Measurements from ENCODE around the gene ATP8A1.
"Not testable (repeated sequence)": the region's sequence is repeated elsewhere in the genome, so short reads cannot be mapped to it uniquely, and the experiment has no call there.

Gene ATP8A1

DNA sequence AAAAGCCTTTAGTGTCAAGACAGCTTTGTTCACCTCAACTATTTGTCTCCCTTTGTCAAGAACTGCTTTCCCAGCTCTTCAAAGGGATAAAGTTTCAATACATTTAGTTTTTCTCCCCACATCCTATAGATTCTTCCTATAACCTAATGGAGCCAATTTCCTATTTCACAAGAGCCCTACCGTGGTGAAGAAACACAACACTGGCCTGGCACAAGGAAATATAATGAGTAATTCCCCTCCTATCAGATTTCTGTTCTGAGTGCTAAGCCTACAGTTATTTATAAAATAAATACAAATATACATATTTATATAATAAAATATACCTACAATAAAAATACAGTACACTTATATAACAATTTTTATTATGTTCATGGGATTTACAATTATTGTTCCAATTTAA is 169.7 kb downstream of the ATP8A1 start:
- no peak for TF ChIP-seq Cebpa-rat (IDR thresholded peaks at IDR 0.05)
- no peak overlapping the region for H3K4me2 ChIP-seq
- H3K36me3 ChIP-seq, result peaks cover 0 to 30% (median 0%) of the 10 kb centered on the region in 11 experiments; a peak in 6 of 22 replicates
- H3K4me3 ChIP-seq, result no peak overlapping the region
- H3K9ac ChIP-seq, result no peak overlapping the region
- H3K9me3 ChIP-seq (replicated peaks in 1 of 11), result no peaks in the 10 kb centered on the region
- H4K20me1 ChIP-seq, result no peaks in the 10 kb centered on the region
- no peak overlapping the region for H3K27ac ChIP-seq
- H3K27me3 ChIP-seq, result no peaks in the 10 kb centered on the region
- no peaks in the 10 kb centered on the region for H3K4me1 ChIP-seq

DNA sequence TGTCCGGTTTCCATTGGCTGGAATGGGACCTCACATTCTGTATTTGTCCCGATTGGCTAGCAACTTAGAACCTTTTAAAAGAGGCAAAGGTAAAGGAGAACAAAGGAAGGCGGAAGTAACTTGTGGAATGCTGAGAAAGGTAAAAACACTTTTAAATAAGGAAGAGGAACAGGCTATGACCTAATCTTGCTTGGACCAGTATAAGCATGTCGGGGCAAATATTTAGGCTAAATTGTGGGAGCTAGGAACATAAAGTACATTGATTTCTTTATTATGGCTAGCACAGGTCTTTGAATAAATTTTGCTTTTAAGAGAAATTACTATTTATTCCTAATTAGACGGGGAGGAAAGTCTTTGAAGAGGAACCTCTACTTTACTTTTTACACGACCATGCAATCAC is 170.7 kb downstream of the ATP8A1 start:
- not testable (repeated sequence) for H3K27ac ChIP-seq; H3K9ac ChIP-seq; H3K4me2 ChIP-seq; H4K20me1 ChIP-seq; H3K27me3 ChIP-seq; H3K4me1 ChIP-seq; H3K9me3 ChIP-seq (replicated peaks in 1 of 11); H3K4me3 ChIP-seq
- peaks cover 0 to 30% (median 6%) of the 10 kb centered on the region in 11 experiments; a peak in 6 of 22 replicates for H3K36me3 ChIP-seq

DNA sequence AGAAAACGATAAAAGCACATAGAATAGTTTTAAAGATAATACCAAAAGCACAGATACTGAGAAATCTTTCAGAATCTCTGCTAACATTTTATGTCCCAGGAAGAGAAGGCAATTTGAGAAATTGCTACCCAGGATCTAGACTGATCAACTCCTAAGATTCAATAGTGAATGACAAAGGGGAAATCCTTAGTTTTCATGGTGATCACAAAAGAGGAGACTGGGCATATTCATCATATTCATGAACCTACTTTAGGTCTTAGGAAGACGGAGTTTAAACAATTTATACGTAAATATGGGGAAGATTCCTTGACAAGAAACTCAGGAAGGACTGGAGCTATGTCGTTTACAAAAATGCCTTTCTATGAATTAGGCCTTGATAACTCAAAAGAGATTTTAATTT is 172.3 kb downstream of the ATP8A1 start:
- no peaks in the 10 kb centered on the region for H3K4me1 ChIP-seq
- H3K4me3 ChIP-seq, result no peak overlapping the region
- no peaks in the 10 kb centered on the region for H3K27me3 ChIP-seq
- no peak overlapping the region for H3K9ac ChIP-seq
- H4K20me1 ChIP-seq, result no peaks in the 10 kb centered on the region
- H3K4me2 ChIP-seq, result no peak overlapping the region
- H3K27ac ChIP-seq, result no peak overlapping the region
- H3K36me3 ChIP-seq, result peaks cover 0 to 37% (median 6%) of the 10 kb centered on the region in 11 experiments; a peak in 6 of 22 replicates
- H3K9me3 ChIP-seq (replicated peaks in 1 of 11), result no peaks in the 10 kb centered on the region
- TF ChIP-seq Cebpa-rat (IDR thresholded peaks at IDR 0.05), result no peak

DNA sequence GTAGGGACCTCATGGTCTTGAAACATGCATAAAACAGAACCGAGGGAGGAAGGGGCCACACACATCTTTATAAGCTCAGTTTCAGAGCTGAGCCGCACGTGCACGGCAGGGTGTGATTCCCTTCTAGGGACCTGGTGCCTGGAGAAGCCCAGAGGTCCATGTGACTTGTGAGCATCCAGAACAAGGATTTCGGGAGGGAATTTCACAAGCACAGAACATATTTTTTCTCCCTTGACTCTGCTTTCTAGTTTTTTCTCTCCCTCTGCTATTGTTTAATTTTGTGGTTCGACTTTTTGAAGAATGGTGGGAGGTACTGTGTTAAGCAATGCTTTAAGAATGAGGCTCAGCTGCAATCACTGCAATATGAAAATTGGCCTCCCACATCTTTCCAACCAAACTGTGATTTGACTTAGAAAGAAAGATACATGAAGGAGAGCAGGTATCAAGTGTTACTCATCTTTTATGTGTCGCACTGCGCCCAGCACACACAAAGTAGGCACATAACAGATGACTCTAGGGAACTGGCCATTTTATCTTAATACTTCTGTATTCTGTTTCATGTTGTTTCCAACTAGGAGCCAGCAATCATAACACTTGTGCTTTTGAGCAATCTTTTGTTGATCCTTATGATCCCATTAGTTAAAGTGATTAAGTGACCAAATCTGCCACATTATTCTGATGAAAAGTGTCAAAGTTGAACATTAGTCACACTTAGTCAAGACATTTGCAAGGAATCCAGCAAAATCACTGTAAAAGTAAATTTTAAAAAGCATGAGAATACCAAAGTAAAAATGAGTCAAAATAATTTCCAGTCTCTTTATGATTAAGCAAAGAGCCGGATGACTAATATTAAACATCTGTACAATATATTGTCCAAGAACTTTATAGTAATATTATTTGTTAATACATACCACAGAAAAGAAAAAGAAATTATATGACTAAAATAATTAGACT is 173.2 kb downstream of the ATP8A1 start:
- Histone ChIP-seq H4K20me1 (no peaks in the 10 kb centered on the region), H3K4me2 (no peak overlapping the region), H3K9ac (no peak overlapping the region), H3K27ac (no peak overlapping the region), H3K36me3 (peaks cover 0 to 40% (median 11%) of the 10 kb centered on the region in 11 experiments; a peak in 7 of 22 replicates), H3K27me3 (no peaks in the 10 kb centered on the region), H3K9me3 (replicated peaks in 1 of 11) (no peaks in the 10 kb centered on the region), H3K4me3 (no peak overlapping the region), H3K4me1 (no peaks in the 10 kb centered on the region)
- TF ChIP-seq Cebpa-rat (IDR thresholded peaks at IDR 0.05), result no peak

- no peak for TF ChIP-seq Cebpa-rat (IDR thresholded peaks at IDR 0.05)
- H3K27ac ChIP-seq, result no peak overlapping the region
- no peak overlapping the region for H3K4me3 ChIP-seq
- no peak overlapping the region for H3K4me2 ChIP-seq
- H3K4me1 ChIP-seq, result no peaks in the 10 kb centered on the region
- no peak overlapping the region for H3K9ac ChIP-seq
- H3K36me3 ChIP-seq, result peaks cover 0 to 40% (median 11%) of the 10 kb centered on the region in 11 experiments; a peak in 7 of 22 replicates
- H3K9me3 ChIP-seq (replicated peaks in 1 of 11), result no peaks in the 10 kb centered on the region
- H4K20me1 ChIP-seq, result no peaks in the 10 kb centered on the region
- no peaks in the 10 kb centered on the region for H3K27me3 ChIP-seq
These were observed 174.2 kb downstream of the ATP8A1 start for GRCh38 chr4:42482516-42483327.

DNA sequence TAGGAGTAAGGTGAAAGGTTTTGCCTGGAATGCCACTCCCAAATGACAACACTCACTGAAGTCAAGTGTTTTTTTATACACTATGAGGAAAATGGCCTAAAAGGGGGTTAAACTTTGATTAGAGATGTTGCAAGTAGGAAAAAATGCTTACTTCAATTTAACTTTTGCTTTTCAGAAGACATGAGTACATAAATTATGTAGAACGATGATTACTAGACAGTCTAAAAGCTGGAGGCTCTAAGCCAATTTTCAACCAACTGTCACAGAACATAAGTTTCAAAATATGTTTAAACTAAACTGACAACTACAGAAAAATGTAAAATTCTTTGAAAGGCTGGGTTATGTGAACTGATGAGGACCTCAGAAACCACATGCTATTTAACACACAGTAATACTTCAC is 176.2 kb downstream of the ATP8A1 start:
- H3K4me1 ChIP-seq, result no peaks in the 10 kb centered on the region
- no peak overlapping the region for H3K4me2 ChIP-seq
- no peaks in the 10 kb centered on the region for H3K9me3 ChIP-seq (replicated peaks in 1 of 11)
- no peaks in the 10 kb centered on the region for H4K20me1 ChIP-seq
- TF ChIP-seq Cebpa-rat (IDR thresholded peaks at IDR 0.05), result no peak
- no peak overlapping the region for H3K27ac ChIP-seq
- no peak overlapping the region for H3K4me3 ChIP-seq
- H3K9ac ChIP-seq, result no peak overlapping the region
- H3K36me3 ChIP-seq, result peaks cover 0 to 40% (median 11%) of the 10 kb centered on the region in 11 experiments; a peak in 8 of 22 replicates
- no peaks in the 10 kb centered on the region for H3K27me3 ChIP-seq

GRCh38 chr4:42480281-42480680 is 176.6 kb downstream of the ATP8A1 start:
- Histone ChIP-seq H3K4me3 (no peak overlapping the region), H3K27me3 (no peaks in the 10 kb centered on the region), H3K9ac (no peak overlapping the region), H3K9me3 (replicated peaks in 1 of 11) (no peaks in the 10 kb centered on the region), H3K4me1 (no peaks in the 10 kb centered on the region), H4K20me1 (no peaks in the 10 kb centered on the region), H3K27ac (no peak overlapping the region), H3K4me2 (no peak overlapping the region), H3K36me3 (peaks cover 0 to 36% (median 11%) of the 10 kb centered on the region in 11 experiments; a peak in 8 of 22 replicates)
- no peak for TF ChIP-seq Cebpa-rat (IDR thresholded peaks at IDR 0.05)

DNA sequence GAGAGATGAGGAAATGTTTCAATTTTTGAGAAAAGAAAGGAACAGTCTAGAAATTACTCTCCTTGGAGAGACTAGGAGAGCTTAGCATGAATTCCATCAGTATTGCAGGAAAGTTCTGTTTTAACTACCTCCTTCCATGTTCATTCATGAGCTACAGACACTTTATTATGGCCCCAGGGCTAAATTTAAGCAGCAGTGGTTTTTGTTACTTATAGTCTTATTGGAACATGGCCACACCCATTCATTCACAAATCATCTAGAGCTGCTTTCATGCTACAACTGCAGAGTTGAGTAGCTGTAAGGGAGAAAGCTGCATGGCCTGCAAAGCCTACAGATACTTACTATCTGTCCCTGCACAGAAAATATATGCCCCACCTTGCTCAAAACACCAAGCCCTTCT is 178.0 kb downstream of the ATP8A1 start:
- Histone ChIP-seq H3K9ac (no peak overlapping the region), H3K4me3 (no peak overlapping the region), H3K36me3 (peaks cover 0 to 30% (median 11%) of the 10 kb centered on the region in 11 experiments; a peak in 9 of 22 replicates), H3K27me3 (no peaks in the 10 kb centered on the region), H3K4me2 (no peak overlapping the region), H3K27ac (no peak overlapping the region), H3K4me1 (no peaks in the 10 kb centered on the region), H3K9me3 (replicated peaks in 1 of 11) (no peaks in the 10 kb centered on the region), H4K20me1 (no peaks in the 10 kb centered on the region)
- TF ChIP-seq Cebpa-rat (IDR thresholded peaks at IDR 0.05), result no peak

DNA sequence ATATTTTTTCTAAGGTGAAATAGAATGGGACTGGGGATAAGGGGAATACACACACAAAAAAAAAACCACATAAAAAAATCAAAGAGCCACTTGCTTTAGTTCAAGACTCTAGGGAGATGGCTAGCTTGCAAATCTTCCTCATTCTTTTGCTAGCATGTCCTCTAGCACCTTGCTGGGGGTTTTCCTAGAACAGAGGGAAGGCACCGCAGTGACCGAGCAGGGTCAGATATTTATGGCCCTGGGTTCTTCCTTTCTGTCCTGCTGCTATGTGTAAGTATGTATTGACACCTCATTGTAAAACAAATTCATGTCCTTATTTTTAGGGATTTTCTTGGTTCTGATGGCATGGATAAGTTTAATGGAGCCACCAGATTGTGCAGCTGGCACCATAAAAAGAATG is 178.4 kb downstream of the ATP8A1 start:
- Histone ChIP-seq H3K4me3 (no peak overlapping the region), H3K36me3 (peaks cover 0 to 25% (median 11%) of the 10 kb centered on the region in 11 experiments; a peak in 9 of 22 replicates), H3K9ac (no peak overlapping the region), H3K4me1 (no peaks in the 10 kb centered on the region), H3K27me3 (no peaks in the 10 kb centered on the region), H3K9me3 (replicated peaks in 1 of 11) (no peaks in the 10 kb centered on the region), H4K20me1 (no peaks in the 10 kb centered on the region), H3K4me2 (no peak overlapping the region), H3K27ac (no peak overlapping the region)
- TF ChIP-seq Cebpa-rat (IDR thresholded peaks at IDR 0.05), result no peak
